A549 (cell line): Measurements from ENCODE around the gene HSPBP1. TPM values are rescaled to one million over a fixed set of nuclear protein-coding genes. Genes with fewer than 3 reads are reported as not detected.

Experiments used
- ATAC-seq, 2 experiments: fragments of 200-7000 bp in 1 of 2; fragments of >200 bp in 1 of 2; cut with Nextera tagmentation in 1 of 2; cut with Tn5 transposase in 1 of 2; 3 replicates each; pipeline versions ENCODE4 v1.8.0 to v1.9.1; 2018 to 2020; ENCODE audit warnings: mild to moderate bottlenecking in 1 of 2, moderate library complexity in 1 of 2
- CTCF ChIA-PET: fragments of 300-600 bp; sonication (Branson Sonifier 250); formaldehyde crosslinking; extraction: SDS; loops from one replicate; lab custom pipeline; 2021; ENCODE audit warnings: antibody characterized with exemption, inconsistent platforms; lab: Yijun Ruan, JAX
- POLR2A ChIA-PET: fragments of 350-600 bp; formaldehyde crosslinking; extraction: SDS; loops from one replicate; lab custom pipeline; 2021; ENCODE audit warnings: antibody characterized with exemption, inconsistent platforms; lab: Yijun Ruan, JAX
- DNase-seq, 2 experiments: peaks; one replicate each; pipeline versions ENCODE4 v3.0.0 to v3.0.0-alpha.2; 2011 to 2016; ENCODE audit warnings: low read depth in 1 of 2, low spot score in 1 of 2
- FAIRE-seq: peaks from 2 replicates; lab custom pipeline; 2011; peaks lifted over from hg19 to GRCh38; lab: Jason Lieb, UNC
- H3K27ac ChIP-seq, 2 experiments: fragments of >200 bp; sonication (Bioruptor Twin); formaldehyde crosslinking; 3 replicates each; pipeline ENCODE4 v1.5.1; 2016 to 2017
- H3K4me1 ChIP-seq: fragments of >200 bp; sonication (Bioruptor Twin); formaldehyde crosslinking; 3 replicates; pipeline ENCODE4 v1.6.1; 2016
- H3K4me2 ChIP-seq: fragments of >200 bp; sonication (Bioruptor Twin); formaldehyde crosslinking; 3 replicates; pipeline ENCODE4 v1.6.1; 2016
- H3K4me3 ChIP-seq: fragments of >200 bp; sonication (Bioruptor Twin); formaldehyde crosslinking; 3 replicates; pipeline ENCODE4 v1.5.1; 2016
- H3K9me3 ChIP-seq: fragments of >200 bp; sonication (Bioruptor Twin); formaldehyde crosslinking; 3 replicates; pipeline ENCODE4 v1.6.1; 2016
- BCL3 ChIP-seq: fragments of >200 bp; sonication (Bioruptor Twin); formaldehyde crosslinking; IDR thresholded peaks from 3 replicates; pipeline ENCODE4 v1.6.1; 2016
- BHLHE40 ChIP-seq: IDR thresholded peaks from 2 replicates; pipeline ENCODE4 v1.6.1; 2012; ENCODE audit warnings: low read depth, low read length, inconsistent platforms
- CBX2 ChIP-seq: fragments of 200-600 bp; sonication (generic); IDR thresholded peaks from 2 replicates; pipeline ENCODE4 v1.6.1; 2016; ENCODE audit warnings: low read depth, mild to moderate bottlenecking, borderline replicate concordance
- E2F6 ChIP-seq: IDR thresholded peaks from 2 replicates; pipeline ENCODE4 v1.6.1; 2012; ENCODE audit warnings: low read depth, borderline replicate concordance
- EHMT2 ChIP-seq: fragments of 200-600 bp; sonication (generic); IDR thresholded peaks from 2 replicates; pipeline ENCODE4 v1.6.1; 2016; ENCODE audit warnings: antibody characterized with exemption, low read depth, mild to moderate bottlenecking, moderate library complexity
- EP300 ChIP-seq, 2 experiments: fragments of >200 bp; sonication (Bioruptor Twin); formaldehyde crosslinking; IDR thresholded peaks; 2 replicates in 1 of 2; 3 replicates in 1 of 2; pipeline ENCODE4 v1.6.1; 2016 to 2017
- HDAC2 ChIP-seq: fragments of 200-600 bp; sonication (generic); IDR thresholded peaks from 2 replicates; pipeline ENCODE4 v1.6.1; 2016
- HEYL ChIP-seq: fragments of 250-450 bp; sonication (Bioruptor Pico); IDR thresholded peaks from 2 replicates; pipeline ENCODE4 v1.8.0; 2021; ENCODE audit warnings: mild to moderate bottlenecking, moderate library complexity
- HOXB13 ChIP-seq: fragments of 250-450 bp; sonication (Bioruptor Pico); IDR thresholded peaks from 2 replicates; pipeline ENCODE4 v1.5.0; 2020; ENCODE audit warnings: low read depth, mild to moderate bottlenecking, moderate library complexity
- HOXB5 ChIP-seq: fragments of 250-450 bp; sonication (Bioruptor Pico); IDR thresholded peaks from 2 replicates; pipeline ENCODE4 v1.5.0; 2020; ENCODE audit warnings: mild to moderate bottlenecking, moderate library complexity
- JUN ChIP-seq, 2 experiments: fragments of >200 bp; sonication (Bioruptor Twin); formaldehyde crosslinking; IDR thresholded peaks; 2 replicates in 1 of 2; 3 replicates in 1 of 2; pipeline ENCODE4 v1.6.1; 2016 to 2017
- JUNB ChIP-seq: fragments of >200 bp; sonication (Bioruptor Twin); formaldehyde crosslinking; IDR thresholded peaks from 2 replicates; pipeline ENCODE4 v1.6.1; 2016
- MAX ChIP-seq: IDR thresholded peaks from 2 replicates; pipeline ENCODE4 v1.6.1; 2012
- NR3C1 ChIP-seq: fragments of >200 bp; sonication (Bioruptor Twin); formaldehyde crosslinking; IDR thresholded peaks from 3 replicates; pipeline ENCODE4 v1.6.1; 2017
- PBX3 ChIP-seq: IDR thresholded peaks from 2 replicates; pipeline ENCODE4 v1.6.1; 2012
- PHF8 ChIP-seq: fragments of 200-600 bp; sonication (generic); IDR thresholded peaks from 2 replicates; pipeline ENCODE4 v1.6.1; 2016; ENCODE audit warnings: low read depth, mild to moderate bottlenecking, antibody characterized with exemption, moderate library complexity, borderline replicate concordance
- POLR2AphosphoS2 ChIP-seq: conservative IDR thresholded peaks from 2 replicates; pipeline ENCODE4 v1.6.1; 2012; ENCODE audit warnings: low read length, improper control_type of control experiment, inconsistent platforms
- RCOR1 ChIP-seq: fragments of 150-350 bp; IDR thresholded peaks from 2 replicates; pipeline ENCODE4 v1.6.1; 2014; ENCODE audit warnings: antibody characterized with exemption, low read length, low read depth
- RFX5 ChIP-seq: fragments of 450-650 bp; IDR thresholded peaks from 2 replicates; pipeline ENCODE4 v1.7.1; 2014; ENCODE audit warnings: antibody characterized with exemption, mild to moderate bottlenecking, moderate library complexity
- SMC3 ChIP-seq: fragments of >200 bp; sonication (Bioruptor Twin); formaldehyde crosslinking; IDR thresholded peaks from 3 replicates; pipeline ENCODE4 v1.6.1; 2018; ENCODE audit warnings: inconsistent platforms
- SREBF2 ChIP-seq: fragments of 450-650 bp; IDR thresholded peaks from 2 replicates; pipeline ENCODE4 v1.6.1; 2014; ENCODE audit warnings: mild to moderate bottlenecking, moderate library complexity
- USF2 ChIP-seq: fragments of 450-650 bp; IDR thresholded peaks from 2 replicates; pipeline ENCODE4 v1.6.1; 2014; ENCODE audit warnings: antibody characterized with exemption
- ZC3H11A ChIP-seq: fragments of 450-650 bp; IDR thresholded peaks from 2 replicates; pipeline ENCODE4 v1.6.1; 2014; ENCODE audit warnings: antibody characterized with exemption, mild to moderate bottlenecking
- ZSCAN20 ChIP-seq: fragments of 250-450 bp; sonication (Bioruptor Pico); IDR thresholded peaks from 2 replicates; pipeline ENCODE4 v1.8.0; 2022; ENCODE audit warnings: mild to moderate bottlenecking, moderate library complexity
- WGBS: methylation state at CpG from one replicate; pipeline ENCODE4 v1.1.6; 2017; ENCODE audit errors: missing lambda C conversion rate; 5-methylcytosine and 5-hydroxymethylcytosine counted together
- polyA plus RNA-seq, 4 experiments: library from polyadenylated mRNA; depleted of rRNA in 3 of 4; stranded (reverse); fragments of >200 nt; fragmentation: RNase III in 1 of 4; extraction: RNeasy Plus Mini Kit Qiagen cat#74134 plus additional on column Dnase treatment in 1 of 4; gene quantifications; 2 replicates in 3 of 4; 3 replicates in 1 of 4; pipeline ENCODE4 v1.2.3, GENCODE V29; 2011 to 2017
- TF ChIP-seq, protein P1 (sequence below): fragments of 250-450 bp; sonication (Bioruptor Pico); IDR thresholded peaks from 2 replicates; pipeline ENCODE4 v1.5.0; 2021; ENCODE audit warnings: mild to moderate bottlenecking, moderate library complexity, borderline replicate concordance

Gene HSPBP1
- polyA plus RNA-seq, 2 of the 4 experiments (the other 2 are of a cell fraction), result 52.1 to 121 TPM

GRCh38 chr19:55300886-55301458 lies 21.1 kb upstream of the HSPBP1 start (continued):
- TF ChIP-seq ZSCAN20 (CRISPR knock-in tag) (no peak), NR3C1 (no peak), EHMT2 (no peak), PHF8 (no peak), PBX3 (no peak), HDAC2 (no peak), E2F6 (no peak), POLR2AphosphoS2 (no peak), SMC3 (no peak)
- TF ChIP-seq, protein P1, sequence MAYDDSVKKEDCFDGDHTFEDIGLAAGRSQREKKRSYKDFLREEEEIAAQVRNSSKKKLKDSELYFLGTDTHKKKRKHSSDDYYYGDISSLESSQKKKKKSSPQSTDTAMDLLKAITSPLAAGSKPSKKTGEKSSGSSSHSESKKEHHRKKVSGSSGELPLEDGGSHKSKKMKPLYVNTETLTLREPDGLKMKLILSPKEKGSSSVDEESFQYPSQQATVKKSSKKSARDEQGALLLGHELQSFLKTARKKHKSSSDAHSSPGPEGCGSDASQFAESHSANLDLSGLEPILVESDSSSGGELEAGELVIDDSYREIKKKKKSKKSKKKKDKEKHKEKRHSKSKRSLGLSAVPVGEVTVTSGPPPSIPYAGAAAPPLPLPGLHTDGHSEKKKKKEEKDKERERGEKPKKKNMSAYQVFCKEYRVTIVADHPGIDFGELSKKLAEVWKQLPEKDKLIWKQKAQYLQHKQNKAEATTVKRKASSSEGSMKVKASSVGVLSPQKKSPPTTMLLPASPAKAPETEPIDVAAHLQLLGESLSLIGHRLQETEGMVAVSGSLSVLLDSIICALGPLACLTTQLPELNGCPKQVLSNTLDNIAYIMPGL, result no peak

GRCh38 chr19:55299991-55300390 lies 20.1 kb upstream of the HSPBP1 start:
- CTCF ChIA-PET, result interaction anchor here (1.0 to 10.1 kb wide), 10 partner anchors 10 to 159 kb away, joined by 3 to 306 read pairs (median 18); partner anchors contain the start of genes GARIN5B, KMT5C, TMEM150B and TMEM238
- FAIRE-seq, result no peak
- no peak for ATAC-seq
- TF ChIP-seq BCL3, result no peak
- TF ChIP-seq EP300 (IDR thresholded peaks at IDR 0.05), result no peak
- TF ChIP-seq SMC3, result no peak
- TF ChIP-seq HOXB5 (CRISPR knock-in tag), result no peak
- TF ChIP-seq CBX2, result no peak
- no peak for TF ChIP-seq JUNB
- TF ChIP-seq RFX5, result no peak
- H3K4me3 ChIP-seq, result no peak overlapping the region
- H3K9me3 ChIP-seq, result no peaks in the 10 kb centered on the region
- no peak for DNase-seq
- H3K4me2 ChIP-seq, result no peak overlapping the region
- no peak overlapping the region for H3K27ac ChIP-seq
- peaks cover 6% of the 10 kb centered on the region; the same call in 2 of the 3 replicates for H3K4me1 ChIP-seq
- POLR2A ChIA-PET, result no interaction called here
- 90% methylated on average over 10 of the region's 10 CpGs for WGBS

DNA sequence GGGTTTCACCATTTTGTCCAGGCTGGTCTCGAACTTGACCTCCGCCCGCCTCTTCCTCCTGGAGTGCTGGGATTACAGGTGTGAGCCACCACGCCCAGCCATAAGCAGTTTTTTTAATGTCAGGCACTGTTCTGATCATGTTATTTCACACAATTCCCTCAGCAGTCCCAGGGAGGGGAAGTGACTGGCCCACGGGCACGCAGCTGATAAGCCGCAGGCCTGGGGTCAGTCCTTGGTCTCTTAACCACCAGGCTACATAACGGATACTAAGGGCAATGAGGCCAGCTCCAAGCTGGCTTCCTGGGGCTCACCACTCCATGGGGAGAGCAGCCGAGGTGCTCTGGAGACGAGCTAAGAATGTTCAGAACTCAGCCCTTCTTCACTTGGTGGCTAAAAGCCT lies 17.4 kb upstream of the HSPBP1 start:
- ATAC-seq (no peak), DNase-seq (no peak), FAIRE-seq (no peak)
- CTCF ChIA-PET, result interaction anchor here (0.6 to 1.7 kb wide), 5 partner anchors 9 to 158 kb away, joined by 3 to 5 read pairs (median 4); partner anchors contain the start of genes KMT5C and TMEM238
- Histone ChIP-seq H3K4me2 (no peak overlapping the region), H3K27ac (no peak overlapping the region), H3K9me3 (no peaks in the 10 kb centered on the region), H3K4me3 (no peak overlapping the region), H3K4me1 (peaks cover 5% of the 10 kb centered on the region; the same call in 2 of the 3 replicates)
- WGBS, result 87% methylated on average over 10 of the region's 10 CpGs
- TF ChIP-seq EP300 (IDR thresholded peaks at IDR 0.05), result no peak
- no peak for TF ChIP-seq SMC3
- no peak for TF ChIP-seq HOXB13 (CRISPR knock-in tag)
- TF ChIP-seq HEYL (CRISPR knock-in tag), result no peak
- TF ChIP-seq JUN (IDR thresholded peaks at IDR 0.05), result no peak
- no peak for TF ChIP-seq JUNB
- no peak for TF ChIP-seq PBX3
- no peak for TF ChIP-seq ZC3H11A
- TF ChIP-seq RCOR1, result no peak
- TF ChIP-seq PHF8, result no peak
- TF ChIP-seq SREBF2, result no peak
- no peak for TF ChIP-seq MAX
- TF ChIP-seq USF2, result no peak
- no peak for TF ChIP-seq BHLHE40
- TF ChIP-seq NR3C1, result no peak
- TF ChIP-seq RFX5, result no peak
- POLR2A ChIA-PET, result no interaction called here
